Nephron progenitor cell (in vitro differentiated cells): ENCODE measurements around the gene CAMK2G.

Source experiments
- DNase-seq: peaks from one replicate; pipeline ENCODE4 v3.0.0; 2021
- H3K27ac Mint-ChIP-seq: 2 replicates; pipeline ENCODE4 v1.8.0; 2021; ENCODE audit warnings: mild to moderate bottlenecking, moderate library complexity, mixed read lengths
- H3K27me3 Mint-ChIP-seq: 2 replicates; pipeline ENCODE4 v1.8.0; 2021; ENCODE audit warnings: mild to moderate bottlenecking, low read depth, mixed read lengths; ENCODE audit not compliant: poor library complexity
- H3K36me3 Mint-ChIP-seq: 2 replicates; pipeline ENCODE4 v1.8.0; 2021; ENCODE audit warnings: low read depth, mixed read lengths
- H3K4me1 Mint-ChIP-seq: 2 replicates; pipeline ENCODE4 v1.8.0; 2021; ENCODE audit warnings: mixed read lengths
- H3K4me3 Mint-ChIP-seq: 2 replicates; pipeline ENCODE4 v1.8.0; 2021; ENCODE audit warnings: mild to moderate bottlenecking, moderate library complexity, mixed read lengths
- H3K9me3 Mint-ChIP-seq: 2 replicates; pipeline ENCODE4 v1.8.0; 2021; ENCODE audit warnings: mild to moderate bottlenecking, moderate library complexity, mixed read lengths
- TF ChIP-seq, protein P1 (sequence below): fragments of 200-600 bp; sonication (generic); IDR thresholded peaks from 2 replicates; pipeline ENCODE4 v1.5.0; 2021; ENCODE audit warnings: antibody characterized with exemption

CAMK2G gene

DNA sequence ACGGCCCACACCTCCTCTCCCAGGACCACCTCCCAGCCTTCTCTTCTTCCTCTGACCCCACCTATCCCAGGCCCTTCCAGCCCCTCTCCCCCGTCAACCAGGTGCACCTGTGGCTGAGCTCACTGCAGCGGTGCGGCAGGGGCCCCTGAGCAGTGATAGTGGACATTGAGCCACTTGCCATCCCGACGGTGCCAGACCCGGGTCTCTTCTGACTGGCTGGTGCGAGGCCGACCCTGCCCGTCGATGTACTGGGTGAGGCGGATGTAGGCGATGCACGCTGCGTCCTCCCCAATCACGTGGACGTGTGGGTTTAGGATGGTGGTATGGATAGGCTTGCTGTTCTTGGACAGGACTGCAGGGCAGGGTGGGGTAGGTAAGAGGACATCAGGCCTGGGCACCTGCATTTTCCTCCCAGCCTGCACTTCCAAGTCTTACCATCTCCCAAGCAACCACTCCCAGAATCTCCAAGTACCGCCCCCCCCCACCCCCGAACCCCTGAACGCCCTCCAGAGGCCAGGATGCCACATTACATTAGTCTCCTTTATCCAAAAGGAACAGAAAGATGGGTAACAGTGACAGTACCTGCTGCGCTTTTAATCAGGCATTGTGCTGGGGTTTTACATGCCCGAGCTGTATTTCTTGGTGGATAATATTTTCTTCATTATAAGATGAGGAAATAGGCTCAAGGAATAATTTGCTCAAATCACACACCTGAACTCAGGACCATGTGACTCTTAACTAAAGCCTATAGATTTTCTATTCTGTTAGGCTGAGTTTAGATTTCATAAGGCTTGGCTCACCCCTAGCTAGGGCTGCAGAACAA, 59.2 kb downstream of the CAMK2G start:
- TF ChIP-seq, protein P1, sequence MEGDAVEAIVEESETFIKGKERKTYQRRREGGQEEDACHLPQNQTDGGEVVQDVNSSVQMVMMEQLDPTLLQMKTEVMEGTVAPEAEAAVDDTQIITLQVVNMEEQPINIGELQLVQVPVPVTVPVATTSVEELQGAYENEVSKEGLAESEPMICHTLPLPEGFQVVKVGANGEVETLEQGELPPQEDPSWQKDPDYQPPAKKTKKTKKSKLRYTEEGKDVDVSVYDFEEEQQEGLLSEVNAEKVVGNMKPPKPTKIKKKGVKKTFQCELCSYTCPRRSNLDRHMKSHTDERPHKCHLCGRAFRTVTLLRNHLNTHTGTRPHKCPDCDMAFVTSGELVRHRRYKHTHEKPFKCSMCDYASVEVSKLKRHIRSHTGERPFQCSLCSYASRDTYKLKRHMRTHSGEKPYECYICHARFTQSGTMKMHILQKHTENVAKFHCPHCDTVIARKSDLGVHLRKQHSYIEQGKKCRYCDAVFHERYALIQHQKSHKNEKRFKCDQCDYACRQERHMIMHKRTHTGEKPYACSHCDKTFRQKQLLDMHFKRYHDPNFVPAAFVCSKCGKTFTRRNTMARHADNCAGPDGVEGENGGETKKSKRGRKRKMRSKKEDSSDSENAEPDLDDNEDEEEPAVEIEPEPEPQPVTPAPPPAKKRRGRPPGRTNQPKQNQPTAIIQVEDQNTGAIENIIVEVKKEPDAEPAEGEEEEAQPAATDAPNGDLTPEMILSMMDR = peak; percentile 7
- Mint-ChIP-seq H3K9me3 (no peaks in the 10 kb centered on the region), H3K27me3 (no peaks in the 10 kb centered on the region), H3K4me1 (peaks cover 35% of the 10 kb centered on the region), H3K36me3 (peaks cover 7% of the 10 kb centered on the region), H3K27ac (no peak overlapping the region), H3K4me3 (no peak overlapping the region)
- DNase-seq = no peak

DNA sequence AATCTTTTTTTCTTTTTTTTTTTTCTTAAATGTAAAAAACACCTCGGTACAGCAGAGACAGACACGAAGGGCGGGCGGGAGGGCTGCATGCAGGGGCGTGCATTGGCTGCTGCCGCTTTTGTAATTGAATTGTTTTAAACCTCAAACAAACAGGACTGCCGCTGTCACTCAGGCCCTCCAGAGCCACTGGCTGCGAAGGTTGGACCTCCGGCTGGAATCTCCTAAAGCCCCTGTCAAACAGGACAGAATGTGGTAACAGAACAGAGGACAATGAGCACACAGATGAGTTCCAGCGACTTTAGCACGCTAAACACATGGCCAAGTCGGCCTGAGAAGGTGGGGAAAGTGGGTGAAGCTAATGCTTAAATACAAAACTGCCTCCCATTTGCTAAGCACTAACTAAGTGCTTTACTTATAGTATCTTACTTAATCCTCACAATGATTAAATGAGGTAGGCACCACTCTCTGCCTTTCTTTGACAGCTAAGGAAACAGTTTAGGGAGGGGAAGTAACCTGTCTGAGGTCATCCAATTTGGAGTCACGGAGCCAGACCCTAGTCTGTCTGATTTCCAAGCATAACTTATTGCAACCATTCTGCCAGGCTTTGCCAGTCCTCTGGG, 60.0 kb downstream of the CAMK2G start:
- no peaks in the 10 kb centered on the region for H3K9me3 Mint-ChIP-seq
- peaks cover 33% of the 10 kb centered on the region for H3K4me1 Mint-ChIP-seq
- TF ChIP-seq, protein P1 = no peak
- no peaks in the 10 kb centered on the region for H3K27me3 Mint-ChIP-seq
- H3K4me3 Mint-ChIP-seq = no peak overlapping the region
- H3K27ac Mint-ChIP-seq = no peak overlapping the region
- no peak for DNase-seq
- peaks cover 8% of the 10 kb centered on the region for H3K36me3 Mint-ChIP-seq

GRCh38 chr10:73813333-73813732, 61.0 kb downstream of the CAMK2G start:
- Mint-ChIP-seq H3K27ac (peak overlapping the region; percentile 74), H3K36me3 (peaks cover 19% of the 10 kb centered on the region), H3K4me3 (peak overlapping the region; percentile 82), H3K9me3 (no peaks in the 10 kb centered on the region), H3K4me1 (peaks cover 29% of the 10 kb centered on the region), H3K27me3 (no peaks in the 10 kb centered on the region)
- no peak for DNase-seq
- TF ChIP-seq, protein P1 = no peak

GRCh38 chr10:73812657-73813056, 61.7 kb downstream of the CAMK2G start:
- Mint-ChIP-seq H3K36me3 (peaks cover 21% of the 10 kb centered on the region), H3K27ac (peak overlapping the region; percentile 31), H3K4me1 (peaks cover 27% of the 10 kb centered on the region), H3K9me3 (no peaks in the 10 kb centered on the region), H3K27me3 (no peaks in the 10 kb centered on the region), H3K4me3 (peak overlapping the region; percentile 82)
- DNase-seq = no peak
- TF ChIP-seq, protein P1 = no peak

DNA sequence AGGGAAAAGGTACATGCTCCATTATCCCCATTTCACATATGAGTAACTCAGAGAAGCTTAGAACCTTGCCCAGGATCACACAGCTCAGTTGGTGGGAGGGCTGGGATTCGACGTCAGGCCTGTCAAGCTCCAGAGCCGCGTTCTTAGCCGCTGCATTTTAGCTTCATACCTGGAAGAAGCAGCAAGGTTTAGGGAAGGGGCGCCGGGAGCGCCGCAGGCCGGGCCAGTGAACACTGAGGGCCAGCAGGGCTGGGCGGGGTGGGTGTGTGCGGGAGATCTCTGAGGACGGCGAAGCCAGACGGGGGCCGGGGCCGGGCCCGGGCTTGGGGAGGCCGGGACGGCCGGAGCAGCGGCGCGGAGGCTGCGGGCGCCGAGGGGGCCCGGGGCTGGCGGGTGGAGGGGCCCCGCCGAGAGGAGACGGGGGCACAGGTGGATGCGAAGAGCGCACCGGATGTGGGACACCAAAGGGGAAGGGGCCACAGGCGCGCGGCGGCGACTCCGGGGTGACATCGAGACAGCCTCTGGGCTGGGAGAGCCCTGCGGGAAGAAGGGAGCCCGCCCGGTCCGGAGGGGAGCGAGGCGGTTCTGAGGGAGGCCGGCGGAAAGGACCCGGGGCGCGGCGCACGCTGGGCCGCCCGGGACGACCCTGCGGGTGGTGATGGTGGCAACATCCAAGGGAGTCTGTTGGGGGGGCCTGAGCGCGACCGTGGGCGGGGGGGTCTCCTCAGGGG, 63.5 kb downstream of the CAMK2G start:
- DNase-seq = peak; percentile 51
- H3K4me3 Mint-ChIP-seq = peak overlapping the region; percentile 86
- H3K36me3 Mint-ChIP-seq = peaks cover 34% of the 10 kb centered on the region
- no peaks in the 10 kb centered on the region for H3K27me3 Mint-ChIP-seq
- H3K4me1 Mint-ChIP-seq = peaks cover 27% of the 10 kb centered on the region
- TF ChIP-seq, protein P1 = no peak
- H3K9me3 Mint-ChIP-seq = no peaks in the 10 kb centered on the region
- no peak overlapping the region for H3K27ac Mint-ChIP-seq
